Stimulated activated CD8-positive, alpha-beta memory T cell treated with anti-CD3 and anti-CD28 coated beads, Interleukin-4, amount 100 ng/mL, for 4 hours (primary cell): Measurements from ENCODE around the gene FAM118B.
"Not testable (repeated sequence)": the region's sequence is repeated elsewhere in the genome, so short reads cannot be mapped to it uniquely, and the experiment has no call there.

Experiments used
- DNase-seq, 2 donors: peaks; one replicate each; pipeline ENCODE4 v3.0.0-alpha.2; 2020; ENCODE audit warnings: low read depth in 2 of 2, low spot score in 1 of 2

FAM118B gene

DNA sequence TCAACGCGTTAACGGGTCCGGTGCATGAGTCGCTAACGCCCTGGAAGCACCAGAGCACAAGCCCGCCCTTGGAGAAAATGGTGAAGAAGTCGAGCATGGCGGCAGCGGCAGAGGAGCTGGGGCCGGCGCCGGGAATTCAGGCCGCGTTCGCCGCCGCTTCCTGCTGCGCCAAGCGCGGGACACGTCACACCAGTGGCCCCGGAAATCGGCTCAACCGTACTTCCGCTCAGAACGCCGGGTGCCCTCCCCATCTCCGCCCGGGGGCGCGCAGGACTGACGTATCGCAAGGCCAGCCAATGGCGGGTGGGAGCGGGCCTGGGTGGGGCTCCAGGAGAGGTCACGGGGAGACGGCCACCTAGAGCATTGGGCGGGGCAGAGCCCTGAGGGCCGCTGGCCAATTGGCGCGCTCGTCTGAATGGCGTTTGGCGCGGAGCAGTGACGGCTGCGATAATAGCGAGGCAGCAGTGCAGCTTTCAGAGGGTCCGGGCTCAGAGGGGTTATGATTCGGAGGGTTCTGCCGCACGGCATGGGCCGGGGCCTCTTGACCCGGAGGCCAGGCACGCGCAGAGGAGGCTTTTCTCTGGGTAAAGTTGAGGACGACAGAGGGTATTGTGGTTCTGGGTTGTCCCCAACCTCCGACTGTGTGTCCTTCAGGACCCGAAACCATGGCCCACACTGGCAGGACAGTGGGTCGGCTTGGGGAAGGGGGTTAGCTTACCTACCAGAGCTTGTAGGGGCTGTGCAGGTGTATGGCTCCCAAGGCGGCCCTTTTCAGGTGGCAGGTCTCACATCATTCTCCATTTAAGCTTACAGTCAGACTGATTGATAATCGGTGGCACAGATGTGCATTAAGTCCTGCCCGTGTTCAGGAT is 57.4 kb downstream of the FAM118B start, which contains the start of the genes FOXRED1 and SRPRA:
Gene FOXRED1, plus strand, starts transcription at position 447 of the 872 bp plus-strand sequence. Its CDS starts 53 bp downstream, at position 500.
Gene SRPRA, minus strand, starts transcription at position 188 of the 872 bp plus-strand sequence. Its CDS starts 91 bp downstream, at position 97.
- peak; percentile 99 to 100 for DNase-seq

- DNase-seq = no peak
These were observed 65.7 kb downstream of the FAM118B start for GRCh38 chr11:126277322-126277721.

GRCh38 chr11:126277780-126278179 is 66.2 kb downstream of the FAM118B start:
- DNase-seq = no peak

DNA sequence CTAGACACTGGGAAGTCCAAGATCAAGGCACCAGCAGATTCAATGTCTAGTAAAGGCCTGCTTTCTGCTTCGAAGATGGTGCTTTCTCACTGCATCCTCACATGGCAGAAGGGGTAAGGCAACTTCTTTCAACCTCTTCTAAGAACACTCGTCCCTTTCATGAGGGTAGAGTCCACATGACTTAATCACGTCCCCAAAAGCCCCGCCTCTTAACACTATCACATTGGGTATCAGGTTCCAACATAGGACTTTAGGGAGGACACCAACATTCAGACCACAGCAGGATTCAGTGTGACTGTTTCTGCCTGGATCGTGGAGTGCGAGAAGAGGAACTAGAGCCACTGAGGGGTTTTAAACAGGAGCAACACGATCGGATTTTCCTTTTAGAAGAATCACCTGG is 67.6 kb downstream of the FAM118B start:
- DNase-seq = no peak

- no peak for DNase-seq
These were observed 69.0 kb downstream of the FAM118B start for GRCh38 chr11:126280595-126280994.

GRCh38 chr11:126281245-126281644 is 69.7 kb downstream of the FAM118B start:
- no peak for DNase-seq

DNA sequence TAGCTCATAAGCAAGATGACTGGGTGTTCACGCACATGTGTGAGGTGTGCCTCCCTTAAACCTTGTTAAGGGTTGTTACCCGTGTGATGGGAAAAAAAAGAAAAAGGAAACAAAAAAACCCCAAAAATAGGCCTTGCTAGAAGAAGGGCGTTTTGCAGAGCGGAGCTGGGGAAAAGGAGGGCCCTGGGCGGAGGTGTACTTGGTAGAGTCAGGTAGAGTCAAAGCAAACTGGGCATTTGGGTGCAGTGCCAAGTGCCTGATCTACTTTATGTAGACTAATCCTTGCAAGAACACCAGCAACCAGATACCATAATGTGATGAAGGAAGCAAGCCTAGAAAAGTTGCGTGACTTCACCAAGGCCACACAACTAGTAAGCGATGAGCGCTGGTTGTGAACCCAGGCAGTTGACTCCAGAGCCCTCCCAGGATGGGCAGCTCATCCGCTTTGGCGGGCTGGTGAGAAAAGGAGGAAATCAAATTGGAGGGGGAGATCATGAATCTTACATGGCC is 70.1 kb downstream of the FAM118B start:
- no peak for DNase-seq

GRCh38 chr11:126282361-126282735 is 70.8 kb downstream of the FAM118B start:
- DNase-seq = no peak

GRCh38 chr11:126282736-126283591 is 71.4 kb downstream of the FAM118B start, which contains the start of gene TIRAP:
TIRAP (plus strand) TSS chr11:126283093; CDS start chr11:126290895, 7,802 bp downstream.
- no peak for DNase-seq

DNA sequence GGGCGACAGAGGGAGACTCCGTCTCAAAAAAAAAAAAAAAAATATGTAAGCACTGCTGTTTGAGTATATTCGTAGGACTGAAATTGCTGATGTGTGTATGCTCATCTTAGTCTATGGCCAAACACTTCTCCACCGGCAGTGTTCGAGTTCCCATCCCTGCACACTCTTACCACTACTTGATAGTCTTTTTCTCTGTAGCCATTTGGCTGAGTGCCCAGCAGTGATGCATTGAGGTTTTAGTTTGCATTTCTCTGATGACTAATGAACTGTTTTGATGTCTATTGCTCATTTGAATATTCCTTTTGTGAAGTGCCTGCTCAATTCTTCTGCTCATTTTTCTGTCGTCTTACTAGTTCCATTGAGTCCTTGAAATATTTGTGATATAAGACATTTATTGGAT is 73.2 kb downstream of the FAM118B start:
- DNase-seq = peak; percentile 71 to 76

DNA sequence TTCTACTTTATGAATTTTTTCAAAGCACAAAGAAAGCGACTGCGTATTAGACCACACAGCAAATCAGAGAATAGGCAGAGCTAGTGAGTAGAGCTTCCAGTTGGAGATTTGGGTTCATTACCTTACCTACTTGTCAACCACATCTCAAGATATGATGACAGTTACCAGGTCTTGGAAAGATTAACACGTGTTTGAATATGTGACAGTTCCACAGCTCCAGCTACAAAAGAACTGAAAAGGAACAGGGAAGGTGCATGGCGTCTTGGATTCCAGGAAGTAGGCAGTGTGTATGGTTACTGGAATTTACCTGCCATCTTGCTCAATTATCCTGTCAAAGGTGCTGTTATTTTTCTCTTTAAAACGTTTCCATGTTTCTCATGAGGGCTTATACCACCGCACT is 76.7 kb downstream of the FAM118B start:
- no peak for DNase-seq

DNA sequence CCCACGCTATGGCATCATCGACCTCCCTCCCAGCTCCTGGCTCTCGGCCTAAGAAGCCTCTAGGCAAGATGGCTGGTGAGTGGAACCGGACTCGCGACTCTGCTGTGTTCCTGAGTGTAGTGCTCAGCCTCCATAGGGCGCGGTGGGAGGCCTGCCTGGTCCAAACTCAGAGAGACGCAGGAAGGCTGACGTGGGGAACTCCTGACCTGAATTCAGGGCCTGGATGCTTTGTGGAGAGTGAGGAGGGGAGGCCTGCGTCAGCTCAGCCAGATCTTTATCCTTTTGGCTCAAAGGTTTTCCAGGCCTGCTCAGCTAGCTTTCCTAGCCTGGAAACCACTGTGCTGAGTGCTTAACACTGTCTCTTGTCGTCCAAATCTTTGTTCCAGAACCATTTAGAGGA is 79.3 kb downstream of the FAM118B start:
- no peak for DNase-seq

- DNase-seq = no peak
These were observed 82.1 kb downstream of the FAM118B start for GRCh38 chr11:126293726-126294125.

DNA sequence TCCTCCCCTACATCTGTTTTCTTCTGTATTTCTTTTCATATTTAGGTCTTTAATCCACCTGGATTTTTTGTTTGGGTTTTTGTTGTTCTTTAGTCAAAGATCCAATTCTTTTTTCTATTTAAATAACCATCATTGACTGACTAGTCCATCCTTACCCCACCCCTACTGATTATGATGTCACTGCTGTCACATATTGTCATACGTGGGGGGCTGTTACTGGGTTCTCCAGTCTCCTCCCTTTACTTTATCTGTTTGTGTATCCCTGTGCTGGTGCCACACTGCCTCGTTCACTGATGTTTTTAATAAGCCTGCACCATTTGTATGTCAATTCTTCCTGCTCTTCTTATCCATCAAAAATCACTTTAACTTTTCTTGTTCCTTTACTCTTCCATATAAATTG is 85.4 kb downstream of the FAM118B start:
- no peak for DNase-seq

- DNase-seq = peak; percentile 60 to 73
These were observed 92.3 kb downstream of the FAM118B start, which contains the start of gene DCPS for GRCh38 chr11:126303623-126304456. DCPS (plus strand) TSS chr11:126304060; CDS start chr11:126304081, 21 bp downstream.

- DNase-seq = no peak
These were observed 93.0 kb downstream of the FAM118B start for GRCh38 chr11:126304457-126305075.

DNA sequence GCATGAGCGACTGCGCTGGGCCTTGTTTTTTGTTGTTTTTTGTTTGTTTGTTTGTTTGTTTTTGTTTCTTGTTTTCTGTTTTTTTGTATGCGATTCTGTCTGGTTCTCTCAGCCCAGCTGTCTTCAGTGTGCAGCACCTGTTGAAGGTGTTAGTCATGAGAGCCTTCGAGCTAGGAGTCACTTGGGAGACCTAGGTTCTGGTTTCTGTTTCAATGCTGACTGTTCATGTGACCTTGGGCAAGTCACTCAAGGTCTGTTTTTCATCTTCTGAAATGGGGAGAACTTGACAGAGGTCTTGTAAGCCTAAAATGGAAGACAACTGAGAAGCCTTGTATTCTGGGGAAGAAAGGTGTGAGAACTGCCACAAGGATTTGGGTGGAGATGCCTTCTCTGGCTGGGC is 94.1 kb downstream of the FAM118B start:
- no peak for DNase-seq

DNA sequence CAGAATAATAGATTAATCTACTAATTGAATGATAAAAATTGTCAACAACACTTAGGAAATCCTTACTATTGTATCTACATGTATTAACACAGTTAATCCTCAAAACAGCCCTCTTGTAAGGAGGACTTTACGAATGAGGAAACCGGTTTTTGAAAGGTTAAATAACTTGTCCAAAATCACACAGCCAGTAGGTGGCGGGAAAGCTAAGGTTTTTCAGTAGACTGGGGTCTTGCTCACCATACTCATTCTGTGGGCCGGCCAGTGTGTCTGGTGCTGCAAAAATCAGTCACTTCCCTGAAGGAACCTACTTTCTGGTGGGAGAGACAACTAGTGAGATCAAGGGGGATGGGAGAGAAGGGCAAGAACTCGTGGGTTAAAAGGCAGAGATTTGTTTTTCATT is 96.1 kb downstream of the FAM118B start:
- no peak for DNase-seq

DNA sequence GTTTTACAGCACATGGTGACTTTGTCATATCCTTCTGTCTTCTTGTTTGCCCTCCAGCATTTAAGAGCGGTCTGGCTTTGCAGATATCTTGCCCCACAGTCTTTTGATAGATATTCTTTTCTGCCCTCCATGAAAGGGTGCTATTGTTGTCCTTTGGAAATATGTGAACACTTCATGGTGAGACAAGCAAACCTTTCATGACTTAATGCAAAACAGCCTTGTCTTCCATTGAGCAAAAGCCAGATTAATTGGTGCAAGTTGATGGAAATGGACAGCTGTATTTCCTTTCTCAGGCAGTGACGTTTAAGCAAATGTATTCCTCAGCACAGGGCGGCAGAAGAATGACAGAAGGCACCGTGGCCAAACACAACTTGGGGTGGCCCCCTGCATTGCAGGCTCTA is 96.7 kb downstream of the FAM118B start:
- no peak for DNase-seq

GRCh38 chr11:126308771-126309170 is 97.2 kb downstream of the FAM118B start:
- DNase-seq = not testable (repeated sequence)
